ENCODE data around the gene CD302. TPM values are rescaled to one million over a fixed set of nuclear protein-coding genes. Genes with fewer than 3 reads are reported as not detected.

CD302 gene
- total and polyA plus RNA-seq, 2 donors from 2014 or later, result 8.7 to 33.2 TPM

DNA sequence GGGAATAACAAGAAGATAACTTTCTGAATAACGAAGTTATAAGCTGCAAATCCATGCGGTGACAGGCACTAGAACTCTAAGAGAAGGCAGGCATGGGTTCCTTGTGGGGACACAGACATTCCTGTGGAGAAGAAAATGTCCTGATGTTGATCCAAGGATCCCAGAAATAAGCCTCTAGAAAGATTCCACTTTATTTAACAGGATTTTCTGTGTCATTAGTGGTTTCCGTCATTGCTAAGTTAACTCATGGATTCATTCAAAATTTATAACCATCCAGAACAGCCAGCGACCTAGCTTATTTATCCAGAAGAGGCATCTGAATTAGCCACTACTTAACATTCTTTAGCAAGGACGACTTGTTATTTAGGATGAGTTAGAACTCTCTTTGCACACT, 10.0 kb upstream of the CD302 start:
- Histone ChIP-seq H3K27me3 (ENCODE audit: control insufficient read depth, insufficient read depth, low read length) (no peaks in the 10 kb centered on the region), H3K4me3 (ENCODE audit: low read length in 3 of 3) (no peak overlapping the region), H3K27ac (ENCODE audit: low read depth in 2 of 2, low read length in 2 of 2) (no peak overlapping the region), H3K9me3 (ENCODE audit: control insufficient read depth in 2 of 3, insufficient read depth in 1 of 3, low read length in 3 of 3) (no peaks in the 10 kb centered on the region), H3K9ac (ENCODE audit: low read length in 3 of 3) (no peak overlapping the region), H3K4me1 (ENCODE audit: control insufficient read depth in 2 of 3, insufficient read depth in 2 of 3, low read depth in 1 of 3, low read length in 3 of 3) (no peaks in the 10 kb centered on the region), H3K36me3 (ENCODE audit: control insufficient read depth in 2 of 3, insufficient read depth in 3 of 3, low read length in 3 of 3) (no peaks in the 10 kb centered on the region)
- FAIRE-seq, result no peak
- TF ChIP-seq, protein P1, sequence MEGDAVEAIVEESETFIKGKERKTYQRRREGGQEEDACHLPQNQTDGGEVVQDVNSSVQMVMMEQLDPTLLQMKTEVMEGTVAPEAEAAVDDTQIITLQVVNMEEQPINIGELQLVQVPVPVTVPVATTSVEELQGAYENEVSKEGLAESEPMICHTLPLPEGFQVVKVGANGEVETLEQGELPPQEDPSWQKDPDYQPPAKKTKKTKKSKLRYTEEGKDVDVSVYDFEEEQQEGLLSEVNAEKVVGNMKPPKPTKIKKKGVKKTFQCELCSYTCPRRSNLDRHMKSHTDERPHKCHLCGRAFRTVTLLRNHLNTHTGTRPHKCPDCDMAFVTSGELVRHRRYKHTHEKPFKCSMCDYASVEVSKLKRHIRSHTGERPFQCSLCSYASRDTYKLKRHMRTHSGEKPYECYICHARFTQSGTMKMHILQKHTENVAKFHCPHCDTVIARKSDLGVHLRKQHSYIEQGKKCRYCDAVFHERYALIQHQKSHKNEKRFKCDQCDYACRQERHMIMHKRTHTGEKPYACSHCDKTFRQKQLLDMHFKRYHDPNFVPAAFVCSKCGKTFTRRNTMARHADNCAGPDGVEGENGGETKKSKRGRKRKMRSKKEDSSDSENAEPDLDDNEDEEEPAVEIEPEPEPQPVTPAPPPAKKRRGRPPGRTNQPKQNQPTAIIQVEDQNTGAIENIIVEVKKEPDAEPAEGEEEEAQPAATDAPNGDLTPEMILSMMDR (IDR thresholded peaks at IDR 0.05; ENCODE audit: borderline replicate concordance, extremely low read depth, insufficient read depth), result no peak
- DNase-seq, result no peak
- intact Hi-C loops (cut with DNase I), result no loop called here

DNA sequence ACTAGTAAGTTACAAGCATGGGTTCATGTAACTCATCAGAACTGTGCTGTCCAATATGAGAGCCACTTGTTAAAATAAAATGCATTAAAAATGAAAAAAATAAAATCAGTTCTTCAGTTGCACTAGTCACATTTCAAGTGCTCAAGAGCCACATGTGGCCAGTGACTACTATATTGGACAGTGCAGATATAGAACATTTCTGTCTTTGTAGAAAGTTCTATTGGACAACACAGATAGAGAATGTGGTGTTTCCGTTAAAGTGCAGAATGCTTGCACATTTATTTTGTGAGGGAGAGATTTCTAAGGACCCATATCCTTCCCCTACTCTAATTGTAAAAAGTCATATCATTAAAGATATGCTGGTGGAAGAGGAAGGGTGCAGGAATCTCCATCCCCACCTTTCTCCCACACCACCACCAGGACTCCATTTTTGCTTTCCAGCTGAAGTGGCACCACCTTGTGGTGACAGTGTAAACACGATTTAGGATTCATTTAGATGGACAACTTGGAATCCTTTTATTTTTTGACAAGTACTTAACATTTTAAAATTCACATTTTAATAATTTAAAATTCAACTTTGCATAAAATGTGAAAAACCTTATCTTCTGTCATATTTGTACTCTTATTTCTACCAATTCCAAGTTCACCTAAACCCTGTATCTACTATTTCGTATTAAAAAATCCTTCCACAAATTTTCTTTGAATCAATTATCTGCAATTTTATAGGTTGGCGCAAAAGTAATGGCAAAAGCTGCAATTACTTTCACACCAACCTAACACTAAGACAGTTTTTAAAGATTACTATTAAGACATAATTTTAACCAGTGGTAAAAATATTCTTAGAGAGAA, 9.4 kb upstream of the CD302 start:
- Histone ChIP-seq H3K27ac (ENCODE audit: low read depth in 2 of 2, low read length in 2 of 2) (no peak overlapping the region), H3K4me1 (ENCODE audit: control insufficient read depth in 2 of 3, insufficient read depth in 2 of 3, low read depth in 1 of 3, low read length in 3 of 3) (no peaks in the 10 kb centered on the region), H3K36me3 (ENCODE audit: control insufficient read depth in 2 of 3, insufficient read depth in 3 of 3, low read length in 3 of 3) (no peaks in the 10 kb centered on the region), H3K9me3 (ENCODE audit: control insufficient read depth in 2 of 3, insufficient read depth in 1 of 3, low read length in 3 of 3) (no peaks in the 10 kb centered on the region), H3K4me3 (ENCODE audit: low read length in 3 of 3) (no peak overlapping the region), H3K9ac (ENCODE audit: low read length in 3 of 3) (no peak overlapping the region), H3K27me3 (ENCODE audit: control insufficient read depth, insufficient read depth, low read length) (no peaks in the 10 kb centered on the region)
- FAIRE-seq (peak; percentile 97), DNase-seq (peak in 3 of 5 donors; percentile 18 to 75 (median 61))
- TF ChIP-seq, protein P1 (IDR thresholded peaks at IDR 0.05; ENCODE audit: borderline replicate concordance, extremely low read depth, insufficient read depth), result peak; percentile 64
- intact Hi-C loops (cut with DNase I), result no loop called here

GRCh38 chr2:159804941-159805340, 6.9 kb upstream of the CD302 start:
- no peak for FAIRE-seq
- intact Hi-C loops (cut with DNase I), result no loop called here
- no peak overlapping the region for H3K27ac ChIP-seq (ENCODE audit: low read depth in 2 of 2, low read length in 2 of 2)
- no peaks in the 10 kb centered on the region for H3K9me3 ChIP-seq (ENCODE audit: control insufficient read depth in 2 of 3, insufficient read depth in 1 of 3, low read length in 3 of 3)
- no peak overlapping the region for H3K4me3 ChIP-seq (ENCODE audit: low read length in 3 of 3)
- H3K9ac ChIP-seq (ENCODE audit: low read length in 3 of 3), result no peak overlapping the region
- no peak for DNase-seq
- no peaks in the 10 kb centered on the region for H3K4me1 ChIP-seq (ENCODE audit: control insufficient read depth in 2 of 3, insufficient read depth in 2 of 3, low read depth in 1 of 3, low read length in 3 of 3)
- H3K27me3 ChIP-seq (ENCODE audit: control insufficient read depth, insufficient read depth, low read length), result no peaks in the 10 kb centered on the region
- no peaks in the 10 kb centered on the region for H3K36me3 ChIP-seq (ENCODE audit: control insufficient read depth in 2 of 3, insufficient read depth in 3 of 3, low read length in 3 of 3)
- TF ChIP-seq, protein P1 (IDR thresholded peaks at IDR 0.05; ENCODE audit: borderline replicate concordance, extremely low read depth, insufficient read depth), result no peak
